CD4-positive, alpha-beta T cell treated with Interleukin-17A for 4 hours (primary cell): Measurements from ENCODE around the gene AP1AR.

Experiments used
- DNase-seq: peaks from one replicate; pipeline ENCODE4 v3.0.0-alpha.2; 2020; ENCODE audit warnings: mixed read lengths

The AP1AR gene

GRCh38 chr4:112315446-112315845, 83.9 kb downstream of the AP1AR start:
- no peak for DNase-seq

- DNase-seq: no peak
These were observed 84.8 kb downstream of the AP1AR start for GRCh38 chr4:112316360-112316759.

- no peak for DNase-seq
These were observed 86.9 kb downstream of the AP1AR start for GRCh38 chr4:112318239-112319142.
